Colonic mucosa (tissue), 4 donors: ENCODE results near the gene DYSF. TPM values are rescaled to one million over a fixed set of nuclear protein-coding genes. Genes with fewer than 3 reads are reported as not detected.

ENCODE experiments used
- DNase-seq: peaks from one replicate; pipeline ENCODE4 v3.0.0-alpha.2; 2020
- H3K27ac ChIP-seq: fragments of 200-600 bp; one replicate; pipeline ENCODE4 v1.8.0; 2021
- H3K27me3 ChIP-seq: fragments of 200-600 bp; one replicate; pipeline ENCODE4 v1.8.0; 2021
- H3K36me3 ChIP-seq: fragments of 200-600 bp; one replicate; pipeline ENCODE4 v1.8.0; 2021
- H3K4me1 ChIP-seq: fragments of 200-600 bp; one replicate; pipeline ENCODE4 v1.8.0; 2021; ENCODE audit warnings: mild to moderate bottlenecking
- H3K4me3 ChIP-seq: fragments of 200-600 bp; one replicate; pipeline ENCODE4 v1.8.0; 2021
- H3K9ac ChIP-seq, 2 donors: one replicate each; pipeline ENCODE4 v1.7.0; 2013; ENCODE audit warnings: control low read depth in 2 of 2, low read depth in 2 of 2, low read length in 2 of 2
- H3K9me3 ChIP-seq: fragments of 200-600 bp; one replicate; pipeline ENCODE4 v1.8.0; 2021
- intact Hi-C: fragments of 100-400 bp; cut with DNase I; formaldehyde crosslinking; loops from one replicate; pipeline ENCODE4 v1.14.1; 2022
- total RNA-seq, 2 donors: library from RNA; stranded (reverse); fragmentation: NEBNext Ultra II Directional in 1 of 2; extraction: Animal tissue kit (Norgen Biotek cat#: 25700) in 1 of 2; gene quantifications; one replicate each; pipeline ENCODE4 v1.2.1, GENCODE V29; 2021
- TF ChIP-seq, protein P1 (sequence below): fragments of 200-600 bp; IDR thresholded peaks from one replicate; pipeline ENCODE4 v1.8.0; 2022; ENCODE audit warnings: antibody characterized with exemption, mild to moderate bottlenecking
- donor health status: healthy.
- donor health status: DM: no; HTN: no; CAD: no.
- donor health status: DM: no; HTN: no; CAD: no.

Gene DYSF
- total RNA-seq, 2 donors from 2014 or later: 2.4 to 7.5 TPM

DNA sequence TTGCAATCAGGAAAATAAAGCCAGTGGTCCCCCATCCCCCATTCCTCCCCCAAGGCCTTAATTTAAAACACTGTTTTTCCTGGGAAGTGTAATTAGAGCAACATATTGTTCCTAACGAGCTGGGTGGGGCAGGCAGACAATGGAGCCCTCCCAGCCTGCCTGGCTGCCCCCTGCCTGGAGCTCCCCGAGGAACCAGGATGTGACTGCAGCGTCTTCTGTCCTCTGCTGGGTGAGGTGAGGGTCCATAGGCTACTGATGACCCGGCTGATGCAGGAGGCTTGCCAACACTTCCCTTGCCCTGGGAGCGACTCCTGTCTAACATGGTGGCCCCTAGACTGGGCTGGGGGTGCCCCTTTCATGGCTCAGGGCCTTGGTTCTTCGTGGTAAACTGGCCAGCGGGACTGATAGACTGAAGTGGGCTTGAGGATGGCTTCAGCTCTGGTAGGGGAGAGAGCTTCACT lies 152.4 kb downstream of the DYSF start:
- DNase-seq: no peak
- TF ChIP-seq, protein P1, sequence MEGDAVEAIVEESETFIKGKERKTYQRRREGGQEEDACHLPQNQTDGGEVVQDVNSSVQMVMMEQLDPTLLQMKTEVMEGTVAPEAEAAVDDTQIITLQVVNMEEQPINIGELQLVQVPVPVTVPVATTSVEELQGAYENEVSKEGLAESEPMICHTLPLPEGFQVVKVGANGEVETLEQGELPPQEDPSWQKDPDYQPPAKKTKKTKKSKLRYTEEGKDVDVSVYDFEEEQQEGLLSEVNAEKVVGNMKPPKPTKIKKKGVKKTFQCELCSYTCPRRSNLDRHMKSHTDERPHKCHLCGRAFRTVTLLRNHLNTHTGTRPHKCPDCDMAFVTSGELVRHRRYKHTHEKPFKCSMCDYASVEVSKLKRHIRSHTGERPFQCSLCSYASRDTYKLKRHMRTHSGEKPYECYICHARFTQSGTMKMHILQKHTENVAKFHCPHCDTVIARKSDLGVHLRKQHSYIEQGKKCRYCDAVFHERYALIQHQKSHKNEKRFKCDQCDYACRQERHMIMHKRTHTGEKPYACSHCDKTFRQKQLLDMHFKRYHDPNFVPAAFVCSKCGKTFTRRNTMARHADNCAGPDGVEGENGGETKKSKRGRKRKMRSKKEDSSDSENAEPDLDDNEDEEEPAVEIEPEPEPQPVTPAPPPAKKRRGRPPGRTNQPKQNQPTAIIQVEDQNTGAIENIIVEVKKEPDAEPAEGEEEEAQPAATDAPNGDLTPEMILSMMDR: no peak

DNA sequence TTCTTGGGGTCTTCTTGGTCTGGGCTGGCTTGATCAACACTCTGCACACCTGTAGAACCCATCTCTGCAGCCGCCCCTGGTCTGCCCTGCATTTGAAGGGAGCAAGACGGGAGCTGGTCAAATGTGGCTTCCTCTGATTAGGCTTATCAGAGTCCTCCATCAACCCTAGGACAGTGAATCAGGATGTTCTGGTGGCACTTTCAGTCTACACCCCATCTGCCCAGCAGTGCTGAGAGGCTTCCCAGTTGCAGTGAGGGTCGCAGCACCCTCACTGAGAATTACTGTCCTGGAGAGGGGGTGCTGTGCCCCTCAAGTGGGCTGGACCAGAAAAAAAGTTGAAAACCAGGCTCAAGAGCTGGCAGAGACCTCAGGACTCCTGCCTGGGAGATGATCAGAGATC lies 152.9 kb downstream of the DYSF start:
- no peaks in the 10 kb centered on the region for H3K36me3 ChIP-seq
- no peaks in the 10 kb centered on the region for H3K9me3 ChIP-seq
- no peak overlapping the region for H3K27ac ChIP-seq
- no peak overlapping the region for H3K9ac ChIP-seq
- no peak overlapping the region for H3K4me3 ChIP-seq
- no peaks in the 10 kb centered on the region for H3K27me3 ChIP-seq
- DNase-seq: no peak
- H3K4me1 ChIP-seq: no peaks in the 10 kb centered on the region
- intact Hi-C loops: no loop called here
- TF ChIP-seq, protein P1: no peak

More for the DNA sequence above, 152.4 kb downstream of the DYSF start:
- Histone ChIP-seq H3K27ac (no peak overlapping the region), H3K27me3 (no peaks in the 10 kb centered on the region), H3K4me1 (no peaks in the 10 kb centered on the region), H3K9me3 (no peaks in the 10 kb centered on the region), H3K4me3 (no peak overlapping the region), H3K9ac (no peak overlapping the region), H3K36me3 (no peaks in the 10 kb centered on the region)
- intact Hi-C loops: no loop called here

DNA sequence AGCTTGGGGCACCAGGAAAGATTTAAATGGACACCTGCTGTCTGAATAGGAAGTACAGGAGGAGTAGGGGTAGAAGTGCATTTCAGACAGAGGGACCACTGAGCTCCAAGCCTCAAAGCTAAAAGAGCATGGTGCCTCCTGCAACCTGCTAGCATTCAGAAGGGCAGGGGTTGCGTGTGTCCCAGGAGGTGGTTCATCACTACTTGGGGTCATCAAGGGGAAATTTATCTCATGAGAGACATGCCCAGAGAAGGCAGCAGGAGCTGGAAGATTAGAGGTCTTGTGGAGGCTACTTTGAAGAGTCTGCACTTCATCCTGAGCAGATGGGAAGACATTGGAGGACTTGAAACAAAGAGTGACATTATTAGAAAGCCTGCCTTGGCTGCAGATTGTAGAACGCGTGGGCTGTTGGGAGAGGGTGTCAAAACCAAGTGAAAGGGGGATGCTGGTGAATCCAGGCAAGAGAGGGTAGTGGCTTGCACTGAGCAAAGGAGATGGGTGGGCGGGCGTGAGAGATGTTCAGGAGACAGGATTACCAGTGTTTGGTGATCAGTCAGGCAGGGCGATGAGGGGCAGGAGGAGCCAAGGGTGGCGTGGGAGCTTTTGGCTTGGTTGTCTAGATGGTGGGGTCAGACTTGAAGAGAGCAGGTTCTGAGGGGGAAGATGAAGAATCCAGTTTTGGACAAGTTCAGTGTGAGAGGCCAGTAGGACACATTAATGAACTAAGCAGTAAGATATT lies 154.0 kb downstream of the DYSF start:
- Histone ChIP-seq H3K4me3 (no peak overlapping the region), H3K27me3 (no peaks in the 10 kb centered on the region), H3K4me1 (no peaks in the 10 kb centered on the region), H3K27ac (no peak overlapping the region), H3K9me3 (no peaks in the 10 kb centered on the region), H3K9ac (no peak overlapping the region), H3K36me3 (no peaks in the 10 kb centered on the region)
- TF ChIP-seq, protein P1: no peak
- intact Hi-C loops: no loop called here
- DNase-seq: no peak

DNA sequence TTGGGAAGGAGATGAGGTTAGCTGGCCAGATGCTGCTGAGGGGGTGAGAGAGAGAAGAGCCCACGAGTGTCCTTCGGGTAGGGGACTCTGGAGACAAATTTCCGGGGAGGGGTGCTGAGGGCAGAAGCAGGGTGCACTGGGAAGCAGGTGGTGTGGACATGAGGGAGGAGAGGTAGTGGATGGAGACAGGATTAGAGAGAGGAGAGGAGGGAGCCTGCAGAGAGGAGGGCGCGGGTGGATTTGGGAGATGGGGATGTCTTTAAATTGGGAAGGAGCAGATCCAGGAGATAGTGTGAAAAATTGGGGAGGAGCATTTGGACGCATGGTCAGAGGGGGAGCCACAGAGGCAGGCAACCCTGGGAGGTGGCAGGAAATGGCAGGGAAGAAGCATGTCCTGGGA lies 154.7 kb downstream of the DYSF start:
- TF ChIP-seq, protein P1: no peak
- H3K27me3 ChIP-seq: no peaks in the 10 kb centered on the region
- H3K27ac ChIP-seq: no peak overlapping the region
- no peaks in the 10 kb centered on the region for H3K4me1 ChIP-seq
- no peaks in the 10 kb centered on the region for H3K36me3 ChIP-seq
- no peak overlapping the region for H3K4me3 ChIP-seq
- H3K9ac ChIP-seq: no peak overlapping the region
- no peaks in the 10 kb centered on the region for H3K9me3 ChIP-seq
- no peak for DNase-seq
- intact Hi-C loops: no loop called here

DNA sequence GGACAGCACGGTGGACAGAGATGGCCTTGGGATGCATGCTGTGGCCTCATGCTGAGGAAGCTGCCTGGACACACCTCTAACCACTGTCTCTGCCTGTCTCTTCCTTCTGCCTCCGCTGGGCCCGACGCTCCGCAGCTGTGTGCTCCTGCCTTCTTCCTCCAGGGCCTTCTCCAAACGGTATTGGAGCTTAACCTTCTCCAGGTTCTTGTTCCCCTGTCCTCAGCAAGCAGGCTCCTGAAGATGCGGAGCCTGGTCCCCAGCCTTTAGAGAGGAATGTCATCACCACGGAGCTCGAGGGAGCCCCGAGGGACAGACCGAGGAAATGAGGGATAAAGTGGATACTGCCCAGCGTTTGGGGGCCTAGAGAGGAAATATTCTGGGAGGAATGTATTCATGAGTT lies 155.1 kb downstream of the DYSF start:
- H3K27ac ChIP-seq: no peak overlapping the region
- H3K9me3 ChIP-seq: no peaks in the 10 kb centered on the region
- intact Hi-C loops: no loop called here
- no peak for DNase-seq
- no peaks in the 10 kb centered on the region for H3K36me3 ChIP-seq
- H3K4me3 ChIP-seq: no peak overlapping the region
- H3K4me1 ChIP-seq: no peaks in the 10 kb centered on the region
- TF ChIP-seq, protein P1: no peak
- no peak overlapping the region for H3K9ac ChIP-seq
- H3K27me3 ChIP-seq: no peaks in the 10 kb centered on the region
